NCI-H1436 treated with DMSO at 0.1 percent for 48 hours (cell line): ENCODE results near the gene IRAK3.
"Not testable (repeated sequence)": the region's sequence is repeated elsewhere in the genome, so short reads cannot be mapped to it uniquely, and the experiment has no call there.

ENCODE experiments used
- DNase-seq: peaks from one replicate; lab custom pipeline; 2025; lab: John Stamatoyannopoulos, UW

IRAK3 gene

DNA sequence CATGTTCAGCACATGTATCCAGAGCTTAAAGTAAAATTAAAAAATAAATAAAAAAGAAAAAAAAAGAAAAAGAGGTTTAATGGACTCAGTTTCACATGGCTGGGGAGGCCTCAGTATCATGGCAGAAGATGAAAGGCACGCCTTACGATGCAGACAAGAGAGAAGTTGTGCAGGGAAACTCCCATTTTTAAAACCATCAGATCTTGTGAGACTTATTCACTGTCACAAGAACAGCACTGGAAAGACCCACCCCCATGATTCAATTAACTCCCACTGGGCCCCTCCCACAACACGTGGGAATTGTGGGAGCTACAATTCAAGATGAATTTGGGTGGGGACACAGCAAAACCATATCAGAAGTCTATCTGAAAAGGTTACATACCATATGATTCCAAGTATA lies 24.0 kb downstream of the IRAK3 start:
- DNase-seq = not testable (repeated sequence)

DNA sequence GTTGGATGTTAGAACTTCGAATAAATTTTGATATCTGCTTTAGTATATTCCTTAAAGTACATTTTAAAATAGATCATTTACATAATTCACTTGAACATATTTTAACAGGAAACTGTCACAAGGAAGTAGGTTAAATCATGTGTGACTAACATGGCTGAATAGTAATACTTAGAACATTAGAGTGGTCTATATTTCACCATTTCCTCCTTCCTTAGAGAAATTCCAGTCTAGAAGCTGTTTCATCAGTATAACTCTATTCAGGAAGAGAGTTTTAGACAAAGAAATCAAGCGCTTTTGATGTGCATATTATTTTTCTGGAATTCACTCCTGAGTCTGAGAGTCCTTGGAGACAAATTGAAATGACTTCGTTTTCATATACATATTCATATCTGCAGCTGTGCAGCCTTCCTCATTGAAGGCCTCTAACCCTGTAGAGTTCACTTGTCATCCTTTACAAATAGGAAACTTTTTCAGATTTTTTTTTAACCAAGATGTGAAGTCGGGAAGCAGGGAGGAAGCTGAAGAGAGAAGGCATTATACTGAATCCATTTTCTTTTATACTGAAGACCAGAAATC lies 28.4 kb downstream of the IRAK3 start:
- no peak for DNase-seq

- no peak for DNase-seq
These were observed 39.4 kb downstream of the IRAK3 start for GRCh38 chr12:66228462-66228861.

- DNase-seq = no peak
These were observed 43.2 kb downstream of the IRAK3 start for GRCh38 chr12:66232263-66232662.

DNA sequence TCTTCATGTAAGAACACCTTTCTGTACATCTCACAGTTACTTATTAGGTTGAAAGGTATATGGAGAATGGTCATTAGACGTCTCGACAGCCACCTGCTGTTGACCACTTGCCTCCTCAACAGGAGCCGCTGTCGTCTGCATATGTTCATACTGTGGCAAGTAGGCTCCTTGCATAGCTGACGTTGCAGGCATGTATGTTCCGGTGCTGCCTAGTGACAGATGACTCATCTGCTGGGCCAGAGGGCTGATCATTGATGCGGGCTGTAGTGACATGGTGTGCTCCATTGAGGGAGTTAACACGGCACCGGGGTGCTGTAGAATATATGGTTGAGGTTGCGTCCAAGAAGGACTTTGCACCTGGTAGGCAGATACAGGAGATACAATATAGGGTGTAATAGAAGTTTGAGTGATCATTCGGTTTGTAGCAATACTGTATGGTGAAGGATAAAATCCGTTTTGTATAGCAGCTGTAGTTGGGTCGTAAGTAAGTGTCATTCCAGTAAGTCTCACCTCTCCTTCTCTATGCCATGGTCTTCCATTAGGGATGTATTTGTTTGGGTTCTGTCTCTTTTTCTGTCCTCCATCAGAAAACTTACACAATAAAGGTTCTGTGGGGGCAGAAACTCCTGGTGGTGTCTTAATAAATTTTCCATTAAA lies 45.2 kb downstream of the IRAK3 start:
- DNase-seq = not testable (repeated sequence)

- DNase-seq = not testable (repeated sequence)
These were observed 46.0 kb downstream of the IRAK3 start for GRCh38 chr12:66234773-66235625.

DNA sequence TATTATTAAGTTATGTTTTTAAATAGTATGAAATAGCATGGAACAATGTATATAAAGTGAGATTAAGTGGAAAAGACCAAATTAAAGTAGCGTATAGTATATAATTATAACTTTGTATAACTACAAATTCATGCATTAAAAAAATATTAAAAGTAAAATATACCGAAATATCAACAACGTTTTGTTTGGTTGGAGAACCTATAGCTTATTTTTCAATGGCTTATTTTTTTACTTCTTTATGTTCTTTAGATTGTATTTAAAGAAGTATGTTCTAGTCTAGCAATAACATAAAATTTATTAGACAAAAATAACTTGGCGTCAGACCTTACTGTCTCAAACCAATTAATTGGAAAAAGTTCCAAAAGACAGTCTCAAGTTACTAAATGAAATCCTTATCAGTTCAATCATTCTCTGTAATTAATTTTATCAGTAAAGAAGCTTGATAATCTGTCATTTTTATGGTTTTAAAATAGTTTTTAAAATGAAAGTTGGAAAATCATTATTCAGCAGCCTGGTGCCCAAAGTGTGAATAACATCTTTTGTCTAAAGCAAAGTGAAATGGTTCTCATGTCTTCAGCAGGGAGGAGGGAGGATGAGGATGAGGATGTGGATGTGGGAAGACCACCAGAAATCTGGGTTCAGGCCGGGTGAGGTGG lies 46.7 kb downstream of the IRAK3 start:
- no peak for DNase-seq

DNA sequence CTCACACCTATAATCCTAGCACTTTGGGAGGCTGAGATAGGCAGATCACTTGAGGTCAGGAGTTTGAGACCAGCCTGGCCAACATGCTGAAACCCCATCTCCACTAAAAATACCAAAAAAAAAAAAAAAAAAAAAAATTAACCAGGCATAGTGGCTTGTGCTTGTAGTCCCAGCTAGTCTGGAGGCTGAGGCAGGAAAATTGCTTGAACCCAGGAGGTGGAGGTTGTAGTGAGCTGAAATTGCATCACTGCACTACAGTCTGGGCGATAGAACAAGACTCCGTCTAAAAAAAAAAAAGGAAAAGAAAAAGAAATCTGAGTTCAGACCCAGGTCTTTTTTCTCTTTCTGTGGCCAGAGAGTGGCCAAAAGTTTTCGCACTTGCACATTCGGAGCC lies 47.3 kb downstream of the IRAK3 start:
- not testable (repeated sequence) for DNase-seq

DNA sequence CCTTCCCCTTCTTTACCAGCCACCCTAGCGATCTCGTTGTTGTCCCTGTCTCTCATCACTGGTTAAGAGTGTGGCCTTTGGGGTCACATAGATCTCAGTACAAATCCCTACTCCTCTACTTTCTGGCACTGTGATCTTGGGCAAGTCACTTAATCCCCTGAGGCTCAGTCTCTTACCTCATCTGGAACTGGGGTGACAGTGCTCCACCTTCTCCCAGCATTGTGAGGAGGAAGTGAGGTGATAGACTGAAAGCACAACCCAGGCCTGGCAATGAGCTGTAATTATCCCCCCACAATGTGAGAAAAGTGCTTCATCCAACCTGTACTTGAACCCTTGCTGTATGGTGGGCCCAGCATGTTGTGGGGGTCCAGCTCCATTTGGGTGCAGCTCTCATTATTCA lies 48.0 kb downstream of the IRAK3 start:
- no peak for DNase-seq

GRCh38 chr12:66237505-66238175 lies 48.6 kb downstream of the IRAK3 start:
- DNase-seq = no peak

DNA sequence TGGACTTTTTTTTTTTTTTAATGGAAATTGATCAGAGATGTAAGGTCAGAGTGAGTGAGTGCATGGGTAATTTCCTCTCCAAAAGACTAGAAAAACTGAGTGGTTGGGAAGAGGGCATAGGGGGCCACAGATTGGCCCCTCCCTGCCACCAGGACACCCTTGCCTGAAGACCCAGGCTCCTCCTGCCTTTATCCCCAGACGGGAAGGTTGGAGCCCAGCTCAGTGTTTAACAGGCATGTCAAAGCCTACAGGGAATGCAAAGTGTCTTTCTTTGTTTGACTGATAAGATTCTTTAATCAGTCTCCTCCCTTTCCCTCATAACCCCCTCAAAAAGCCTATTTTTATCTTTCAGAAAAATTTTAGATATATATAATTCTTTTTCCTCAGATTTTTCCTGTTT lies 50.3 kb downstream of the IRAK3 start:
- no peak for DNase-seq

DNA sequence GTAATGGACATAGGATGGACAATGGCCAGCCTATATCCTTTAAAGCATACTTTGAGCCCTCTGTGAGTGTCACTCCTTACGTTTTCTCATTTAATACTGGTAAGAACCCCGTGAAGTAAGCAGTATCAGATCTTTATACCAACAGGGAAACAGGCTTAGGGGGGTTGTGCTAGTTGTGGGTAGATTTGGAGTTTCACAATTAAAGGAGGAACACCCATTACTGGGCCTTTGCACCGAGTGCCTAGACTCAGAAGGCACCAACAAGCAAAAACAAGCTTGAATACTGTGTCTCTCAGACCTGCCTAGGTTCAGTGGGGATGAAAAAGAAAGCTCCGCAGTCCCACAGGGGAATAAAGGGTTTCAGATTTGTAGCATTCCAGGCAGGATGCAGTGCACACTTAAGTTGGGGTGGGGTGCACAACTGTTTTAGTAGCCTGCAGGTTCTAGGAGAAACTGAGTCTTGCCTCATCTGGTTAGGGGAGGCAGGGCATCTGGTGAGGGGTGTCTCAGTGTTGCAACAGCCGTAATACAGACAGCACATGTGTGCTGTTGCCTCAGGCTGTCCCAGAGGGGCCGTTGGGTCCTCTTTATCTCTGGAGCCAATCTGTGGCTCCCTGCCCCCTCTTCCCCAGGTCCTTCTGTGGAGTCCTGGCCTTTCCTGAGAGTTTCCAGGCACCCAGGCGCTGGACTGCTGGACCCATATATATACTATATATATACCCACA lies 51.2 kb downstream of the IRAK3 start:
- DNase-seq = no peak

GRCh38 chr12:66241061-66242043 lies 52.3 kb downstream of the IRAK3 start:
- no peak for DNase-seq

GRCh38 chr12:66242311-66242710 lies 53.3 kb downstream of the IRAK3 start:
- DNase-seq = no peak

DNA sequence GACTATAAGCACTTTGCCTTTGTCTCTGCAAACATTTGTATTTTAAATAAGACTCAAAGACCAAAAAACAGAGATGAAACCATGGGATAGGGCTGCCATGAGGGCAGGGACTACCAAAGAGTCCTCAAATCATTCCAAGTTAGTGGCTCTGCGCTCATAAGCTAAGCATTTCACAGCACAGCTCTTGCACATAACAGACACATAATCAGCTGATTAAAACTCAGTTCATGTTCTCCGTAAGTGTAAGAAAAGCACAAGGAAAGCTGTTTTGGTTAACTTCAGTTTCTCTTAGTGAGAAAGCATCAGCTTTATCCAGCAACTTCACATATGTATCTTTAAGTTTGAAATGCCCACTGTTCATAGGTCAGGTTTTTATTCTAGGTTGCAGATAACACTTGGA lies 54.9 kb downstream of the IRAK3 start:
- no peak for DNase-seq

GRCh38 chr12:66244446-66244845 lies 55.4 kb downstream of the IRAK3 start:
- DNase-seq = no peak

GRCh38 chr12:66247741-66248140 lies 58.7 kb downstream of the IRAK3 start:
- no peak for DNase-seq

- no peak for DNase-seq
These were observed 62.0 kb downstream of the IRAK3 start for GRCh38 chr12:66251049-66251448.

- no peak for DNase-seq
These were observed 63.8 kb downstream of the IRAK3 start for GRCh38 chr12:66252771-66253170.

- no peak for DNase-seq
These were observed 66.7 kb downstream of the IRAK3 start for GRCh38 chr12:66255737-66256136.
